Activated B cell treated with CpG ODN at 0.5 μM for 24 hours (primary cell): ENCODE measurements around the gene SCD5. TPM values are rescaled to one million over a fixed set of nuclear protein-coding genes. Genes with fewer than 3 reads are reported as not detected.

Experiments
- ATAC-seq: fragments of 200-7000 bp; cut with Tn5 transposase; one replicate; pipeline ENCODE4 v1.10.0; 2021; ENCODE audit warnings: low read depth, mild to moderate bottlenecking, moderate library complexity
- CTCF ChIA-PET: fragments of 350-600 bp; sonication (Branson Sonifier 250); formaldehyde crosslinking; loops from one replicate; lab custom pipeline; 2021; ENCODE audit warnings: antibody characterized with exemption; lab: Charles Lee
- POLR2A ChIA-PET: fragments of 350-600 bp; sonication (Branson Sonifier 250); formaldehyde crosslinking; loops from one replicate; lab custom pipeline; 2021; ENCODE audit warnings: antibody characterized with exemption; lab: Charles Lee
- DNase-seq: peaks from one replicate; pipeline ENCODE4 v3.0.0; 2022
- H3K27ac Mint-ChIP-seq: one replicate; pipeline ENCODE4 v1.8.0; 2020; ENCODE audit warnings: mixed read lengths
- H3K27me3 Mint-ChIP-seq: one replicate; pipeline ENCODE4 v1.8.0; 2021; ENCODE audit warnings: mixed read lengths
- H3K36me3 Mint-ChIP-seq: one replicate; pipeline ENCODE4 v1.8.0; 2021; ENCODE audit warnings: low read depth, mixed read lengths
- H3K4me1 Mint-ChIP-seq: one replicate; pipeline ENCODE4 v1.8.0; 2021; ENCODE audit warnings: mixed read lengths
- H3K4me3 Mint-ChIP-seq: one replicate; pipeline ENCODE4 v1.8.0; 2020; ENCODE audit warnings: mild to moderate bottlenecking, mixed read lengths
- H3K9me3 Mint-ChIP-seq: one replicate; pipeline ENCODE4 v1.8.0; 2020; ENCODE audit warnings: mixed read lengths
- intact Hi-C: fragments of 100-400 bp; cut with micrococcal nuclease; formaldehyde crosslinking; loops from one replicate; pipeline ENCODE4 v1.15.1; 2024
- total RNA-seq: library from RNA; stranded (reverse); gene quantifications from 2 replicates; pipeline ENCODE4 v1.2.3, GENCODE V29; 2022
- TF ChIP-seq, protein P1 (sequence below): fragments of 200-600 bp; IDR thresholded peaks from one replicate; pipeline ENCODE4 v1.8.0; 2022; ENCODE audit warnings: antibody characterized with exemption, mild to moderate bottlenecking

Gene SCD5
- total RNA-seq, 1 donor from 2014 or later: not detected

DNA sequence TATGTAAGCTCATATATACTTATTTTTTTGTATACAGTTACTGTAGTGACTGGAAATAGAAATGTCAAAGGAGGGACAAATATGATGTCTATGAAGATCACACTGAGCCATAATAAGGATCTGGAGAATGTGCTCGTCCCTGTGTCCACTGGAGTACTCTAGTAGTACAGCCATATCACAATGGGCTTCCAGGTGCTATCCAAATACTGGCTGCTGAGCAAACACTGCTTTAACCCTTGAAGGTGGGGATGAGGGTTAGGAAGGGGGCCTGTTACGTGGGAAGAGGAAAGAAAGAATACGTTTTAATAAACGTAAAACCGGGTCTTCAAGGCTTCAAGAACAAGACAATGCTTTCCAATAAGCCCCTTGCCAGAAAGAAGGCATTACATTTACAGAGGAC lies 207.0 kb downstream of the SCD5 start:
- ChIA-PET CTCF (no interaction called here), POLR2A (no interaction called here)
- Mint-ChIP-seq H3K36me3 (no peaks in the 10 kb centered on the region), H3K27me3 (peaks cover 6% of the 10 kb centered on the region), H3K9me3 (no peaks in the 10 kb centered on the region), H3K4me1 (no peaks in the 10 kb centered on the region), H3K27ac (no peak overlapping the region), H3K4me3 (no peak overlapping the region)
- TF ChIP-seq, protein P1, sequence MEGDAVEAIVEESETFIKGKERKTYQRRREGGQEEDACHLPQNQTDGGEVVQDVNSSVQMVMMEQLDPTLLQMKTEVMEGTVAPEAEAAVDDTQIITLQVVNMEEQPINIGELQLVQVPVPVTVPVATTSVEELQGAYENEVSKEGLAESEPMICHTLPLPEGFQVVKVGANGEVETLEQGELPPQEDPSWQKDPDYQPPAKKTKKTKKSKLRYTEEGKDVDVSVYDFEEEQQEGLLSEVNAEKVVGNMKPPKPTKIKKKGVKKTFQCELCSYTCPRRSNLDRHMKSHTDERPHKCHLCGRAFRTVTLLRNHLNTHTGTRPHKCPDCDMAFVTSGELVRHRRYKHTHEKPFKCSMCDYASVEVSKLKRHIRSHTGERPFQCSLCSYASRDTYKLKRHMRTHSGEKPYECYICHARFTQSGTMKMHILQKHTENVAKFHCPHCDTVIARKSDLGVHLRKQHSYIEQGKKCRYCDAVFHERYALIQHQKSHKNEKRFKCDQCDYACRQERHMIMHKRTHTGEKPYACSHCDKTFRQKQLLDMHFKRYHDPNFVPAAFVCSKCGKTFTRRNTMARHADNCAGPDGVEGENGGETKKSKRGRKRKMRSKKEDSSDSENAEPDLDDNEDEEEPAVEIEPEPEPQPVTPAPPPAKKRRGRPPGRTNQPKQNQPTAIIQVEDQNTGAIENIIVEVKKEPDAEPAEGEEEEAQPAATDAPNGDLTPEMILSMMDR: no peak
- intact Hi-C loops: no loop called here
- ATAC-seq (no peak), DNase-seq (no peak)

GRCh38 chr4:82589756-82590155 lies 208.8 kb downstream of the SCD5 start:
- Mint-ChIP-seq H3K27me3 (peaks cover 6% of the 10 kb centered on the region), H3K36me3 (no peaks in the 10 kb centered on the region), H3K9me3 (no peaks in the 10 kb centered on the region), H3K27ac (no peak overlapping the region), H3K4me1 (no peaks in the 10 kb centered on the region), H3K4me3 (no peak overlapping the region)
- intact Hi-C loops: no loop called here
- TF ChIP-seq, protein P1: no peak
- ChIA-PET CTCF (no interaction called here), POLR2A (no interaction called here)
- no peak for ATAC-seq
- DNase-seq: no peak

DNA sequence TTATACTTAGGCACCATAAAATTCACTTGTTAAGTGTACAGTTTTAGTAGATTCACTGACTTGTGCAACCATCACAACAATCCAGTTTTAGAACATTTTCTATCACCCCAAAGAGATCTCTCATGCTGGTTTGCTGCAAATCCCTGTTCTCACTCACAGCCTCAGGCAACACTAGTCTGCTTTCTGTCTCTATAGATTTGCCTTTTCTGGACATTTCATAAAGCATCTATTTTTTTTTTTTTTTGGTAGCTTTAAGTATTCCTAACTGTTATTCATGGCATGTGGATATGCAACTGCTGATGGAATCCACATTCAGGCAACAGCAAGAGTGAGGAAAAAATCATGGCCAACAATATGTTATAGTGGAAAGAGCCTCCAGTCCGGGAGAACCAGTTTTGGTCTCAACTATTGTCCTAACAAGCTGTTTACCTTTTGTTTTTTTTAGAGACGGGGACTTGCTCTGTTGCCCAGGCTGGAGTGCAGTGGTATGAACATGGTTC lies 209.8 kb downstream of the SCD5 start:
- no peaks in the 10 kb centered on the region for H3K4me1 Mint-ChIP-seq
- intact Hi-C loops: no loop called here
- no peaks in the 10 kb centered on the region for H3K36me3 Mint-ChIP-seq
- H3K9me3 Mint-ChIP-seq: no peaks in the 10 kb centered on the region
- TF ChIP-seq, protein P1: no peak
- H3K4me3 Mint-ChIP-seq: no peak overlapping the region
- no peak overlapping the region for H3K27ac Mint-ChIP-seq
- H3K27me3 Mint-ChIP-seq: peaks cover 3% of the 10 kb centered on the region
- DNase-seq (no peak), ATAC-seq (no peak)
- ChIA-PET CTCF (no interaction called here), POLR2A (no interaction called here)

- ChIA-PET CTCF (no interaction called here), POLR2A (no interaction called here)
- H3K4me3 Mint-ChIP-seq: no peak overlapping the region
- peaks cover 6% of the 10 kb centered on the region for H3K27me3 Mint-ChIP-seq
- no peak for ATAC-seq
- TF ChIP-seq, protein P1: no peak
- no peaks in the 10 kb centered on the region for H3K4me1 Mint-ChIP-seq
- no peaks in the 10 kb centered on the region for H3K36me3 Mint-ChIP-seq
- no peak overlapping the region for H3K27ac Mint-ChIP-seq
- no peak for DNase-seq
- intact Hi-C loops: no loop called here
- no peaks in the 10 kb centered on the region for H3K9me3 Mint-ChIP-seq
Observed at GRCh38 chr4:82587826-82588540, 210.6 kb downstream of the SCD5 start.

- ATAC-seq (no peak), DNase-seq (no peak)
- no peaks in the 10 kb centered on the region for H3K36me3 Mint-ChIP-seq
- intact Hi-C loops: no loop called here
- TF ChIP-seq, protein P1: no peak
- H3K9me3 Mint-ChIP-seq: no peaks in the 10 kb centered on the region
- CTCF ChIA-PET: no interaction called here
- H3K27me3 Mint-ChIP-seq: peaks cover 8% of the 10 kb centered on the region
- H3K4me3 Mint-ChIP-seq: no peak overlapping the region
- POLR2A ChIA-PET: no interaction called here
- H3K27ac Mint-ChIP-seq: no peak overlapping the region
- no peaks in the 10 kb centered on the region for H3K4me1 Mint-ChIP-seq
Observed at GRCh38 chr4:82585690-82586435, 212.7 kb downstream of the SCD5 start.
